Left ventricle myocardium superior (tissue), 1 donor: ENCODE results near the gene KCNT1. TPM values are rescaled to one million over a fixed set of nuclear protein-coding genes. Genes with fewer than 3 reads are reported as not detected.
"Not testable (repeated sequence)": the region's sequence is repeated elsewhere in the genome, so short reads cannot be mapped to it uniquely, and the experiment has no call there.

Source experiments
- ATAC-seq: fragments of 200-7000 bp; cut with Tn5 transposase; one replicate; pipeline ENCODE4 v1.9.1; 2020; ENCODE audit warnings: mild to moderate bottlenecking, moderate library complexity
- DNase-seq: peaks from one replicate; pipeline ENCODE4 v3.0.0-alpha.2; 2020
- intact Hi-C: fragments of 100-400 bp; cut with micrococcal nuclease; formaldehyde crosslinking; loops from one replicate; pipeline ENCODE4 v1.11.0; 2022
- long read RNA-seq: library from polyadenylated mRNA; unstranded; transcript quantifications from one replicate; pipeline ENCODE4 v2.0.0, GENCODE V29; 2021
- total RNA-seq: library from RNA; stranded (reverse); fragmentation: NEBNext Ultra II Directional; extraction: Animal tissue kit (Norgen Biotek cat#: 25700); gene quantifications from one replicate; pipeline ENCODE4 v1.2.1, GENCODE V29; 2021
- donor health status: DM: no; HTN: yes; CAD: no; lungs with severe emphysema.

Gene KCNT1
- total RNA-seq = 3.1 TPM
- long read RNA-seq, partial matches to known transcripts = 1 of 4 reads
- long read RNA-seq, other reads (novel, unspliced or antisense) = 2 of 4 reads

GRCh38 chr9:135701959-135702721 lies at the start of gene KCNT1:
Gene KCNT1, plus strand, starts transcription at chr9:135702185. Its CDS starts 74 bp downstream, at chr9:135702259.
- peak; percentile 69 for ATAC-seq
- peak; percentile 78 for DNase-seq
- intact Hi-C loops = no loop called here

DNA sequence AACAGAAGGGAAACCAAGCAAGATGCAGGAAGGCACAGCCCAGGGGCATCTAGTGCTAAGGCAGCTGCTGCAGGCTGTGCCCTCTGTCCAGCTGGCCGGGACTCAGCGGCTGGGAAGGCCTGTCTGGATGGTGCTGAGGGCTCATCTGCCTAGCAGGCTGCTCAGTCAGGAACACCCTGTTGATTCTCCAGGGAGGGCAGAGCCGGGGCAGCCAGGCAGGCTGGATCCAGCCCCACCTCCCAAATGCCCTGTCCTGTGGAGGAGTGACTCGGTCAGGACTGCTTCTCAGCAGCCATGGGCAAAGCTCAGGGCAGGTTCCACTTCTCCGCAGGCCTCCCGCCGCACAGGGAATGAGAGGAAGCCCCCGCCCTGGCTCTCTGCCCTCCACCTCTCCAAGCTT lies 46.7 kb upstream of the KCNT1 start:
- ATAC-seq (no peak), DNase-seq (no peak)
- intact Hi-C loops = no loop called here

DNA sequence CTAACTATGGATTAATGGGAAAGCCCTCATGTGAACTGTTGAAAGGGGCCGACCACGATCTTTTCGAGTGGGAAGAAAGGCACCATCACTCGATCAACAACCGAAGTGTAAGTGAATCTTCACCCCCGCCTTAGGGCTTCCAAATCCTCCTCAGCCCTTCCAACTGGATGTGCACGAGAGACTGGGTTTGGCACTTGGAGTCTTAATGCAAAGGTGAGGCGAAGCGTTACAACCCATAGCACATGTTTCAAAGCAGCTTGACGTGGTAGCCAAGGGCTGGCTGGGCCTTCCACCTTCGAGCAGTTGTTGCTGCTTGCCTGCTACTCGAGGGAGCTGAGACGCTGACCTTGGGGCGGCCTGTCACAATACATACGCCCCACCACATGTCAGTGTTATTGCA lies 44.6 kb upstream of the KCNT1 start:
- DNase-seq = no peak
- intact Hi-C loops = no loop called here
- ATAC-seq = no peak

DNA sequence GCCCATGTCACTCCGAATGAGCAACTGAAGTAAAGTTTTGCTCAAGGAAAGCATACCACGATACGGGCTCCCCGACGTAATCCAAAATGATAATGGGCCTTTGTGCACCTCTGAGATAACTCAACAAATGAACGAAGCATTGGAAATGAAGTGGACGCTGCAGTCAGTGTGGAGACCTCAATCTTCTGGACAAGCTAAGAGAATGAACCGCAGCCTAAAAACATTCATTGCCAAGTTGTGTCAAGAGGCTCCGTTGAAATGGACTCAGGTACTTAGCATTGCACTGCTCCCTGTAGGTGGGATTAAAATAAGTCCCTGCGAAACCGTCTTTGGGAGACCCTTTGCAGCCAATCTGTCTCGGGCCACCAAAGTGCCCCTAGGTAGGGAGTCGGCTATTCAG lies 42.7 kb upstream of the KCNT1 start:
- intact Hi-C loops = no loop called here
- DNase-seq (no peak), ATAC-seq (no peak)

GRCh38 chr9:135660407-135660806 lies 41.6 kb upstream of the KCNT1 start:
- ATAC-seq (no peak), DNase-seq (no peak)
- intact Hi-C loops = no loop called here

GRCh38 chr9:135661816-135662560 lies 40.0 kb upstream of the KCNT1 start:
- intact Hi-C loops = no loop called here
- no peak for DNase-seq
- ATAC-seq = no peak

DNA sequence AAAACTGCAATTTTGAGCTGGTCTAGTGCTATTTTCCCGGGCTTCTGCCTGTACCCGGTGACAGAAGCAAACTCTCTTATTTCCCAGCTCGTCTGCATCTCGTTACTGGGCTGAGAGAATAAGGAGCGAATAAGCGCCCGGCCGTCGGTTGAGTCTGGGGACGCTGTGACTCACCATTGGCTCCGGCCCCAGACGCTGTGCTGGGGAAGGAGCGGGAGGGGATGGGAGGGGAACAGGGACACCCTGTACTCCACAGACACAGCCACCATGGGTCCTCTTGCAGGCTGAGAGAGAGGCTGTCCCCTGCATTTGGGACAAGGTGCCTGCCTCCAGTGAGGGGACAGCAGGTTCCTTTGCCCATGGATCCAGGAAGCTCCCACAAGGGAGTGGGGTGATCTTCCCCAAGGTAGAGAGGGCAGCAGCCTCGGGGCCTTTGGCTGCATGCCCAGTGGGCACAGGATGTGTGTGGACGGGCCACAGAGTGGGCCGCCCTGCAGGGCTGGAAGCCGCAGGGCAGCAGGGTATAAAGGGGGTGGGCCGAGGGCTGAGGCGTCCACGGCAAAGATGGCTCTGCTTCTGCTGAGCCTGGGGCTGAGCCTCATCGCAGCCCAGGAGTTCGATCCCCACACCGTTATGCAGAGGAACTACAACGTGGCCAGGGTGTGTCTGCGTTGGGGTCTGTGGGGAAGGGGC lies 39.1 kb upstream of the KCNT1 start, which contains the start of gene LCN9:
TSS of gene LCN9 (plus strand) at position 552 of the 693 bp plus-strand sequence. CDS start at position 565, 13 bp downstream.
- ATAC-seq (peak; percentile 63), DNase-seq (peak; percentile 46)
- intact Hi-C loops = no loop called here

GRCh38 chr9:135663451-135663770 lies 38.6 kb upstream of the KCNT1 start:
- no peak for DNase-seq
- intact Hi-C loops = no loop called here
- no peak for ATAC-seq

DNA sequence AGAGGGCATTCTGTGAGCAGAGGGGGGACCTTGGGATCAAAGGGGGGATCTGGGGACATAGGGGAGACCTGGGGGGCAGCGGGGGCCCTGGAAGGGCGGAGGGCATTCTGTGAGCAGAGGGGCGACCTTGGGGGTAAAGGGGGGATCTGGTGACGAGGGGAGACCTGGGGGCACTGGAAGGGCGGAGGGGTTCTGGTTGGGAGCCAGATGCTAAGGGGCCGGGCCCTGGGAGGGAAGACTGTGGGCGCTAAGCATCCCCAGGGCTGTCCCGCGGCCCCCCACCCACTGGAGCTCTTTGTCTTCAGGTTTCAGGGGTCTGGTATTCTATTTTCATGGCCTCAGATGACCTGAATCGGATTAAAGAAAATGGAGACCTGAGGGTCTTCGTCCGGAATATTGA lies 38.1 kb upstream of the KCNT1 start:
- intact Hi-C loops = no loop called here
- ATAC-seq (no peak), DNase-seq (no peak)

DNA sequence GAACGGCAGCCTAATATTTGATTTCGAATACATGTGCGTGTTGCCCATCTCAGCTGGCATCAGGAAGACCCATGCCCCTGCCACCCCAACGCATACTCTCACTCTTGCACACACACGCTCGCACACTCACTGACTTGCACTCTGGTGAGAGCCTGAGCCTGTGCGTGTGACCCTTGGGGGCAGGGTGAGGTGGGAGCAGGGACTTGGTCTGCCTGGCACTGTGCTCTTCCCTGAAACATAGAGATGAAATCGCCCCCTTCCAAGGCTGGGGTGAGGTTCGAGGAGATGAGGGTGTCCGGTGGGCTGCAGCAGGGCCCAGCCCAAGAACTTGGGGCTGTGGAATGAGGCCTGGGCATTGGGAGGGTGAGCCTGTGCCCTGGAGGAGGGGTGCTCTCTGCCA lies 37.7 kb upstream of the KCNT1 start:
- intact Hi-C loops = no loop called here
- no peak for ATAC-seq
- DNase-seq = no peak

DNA sequence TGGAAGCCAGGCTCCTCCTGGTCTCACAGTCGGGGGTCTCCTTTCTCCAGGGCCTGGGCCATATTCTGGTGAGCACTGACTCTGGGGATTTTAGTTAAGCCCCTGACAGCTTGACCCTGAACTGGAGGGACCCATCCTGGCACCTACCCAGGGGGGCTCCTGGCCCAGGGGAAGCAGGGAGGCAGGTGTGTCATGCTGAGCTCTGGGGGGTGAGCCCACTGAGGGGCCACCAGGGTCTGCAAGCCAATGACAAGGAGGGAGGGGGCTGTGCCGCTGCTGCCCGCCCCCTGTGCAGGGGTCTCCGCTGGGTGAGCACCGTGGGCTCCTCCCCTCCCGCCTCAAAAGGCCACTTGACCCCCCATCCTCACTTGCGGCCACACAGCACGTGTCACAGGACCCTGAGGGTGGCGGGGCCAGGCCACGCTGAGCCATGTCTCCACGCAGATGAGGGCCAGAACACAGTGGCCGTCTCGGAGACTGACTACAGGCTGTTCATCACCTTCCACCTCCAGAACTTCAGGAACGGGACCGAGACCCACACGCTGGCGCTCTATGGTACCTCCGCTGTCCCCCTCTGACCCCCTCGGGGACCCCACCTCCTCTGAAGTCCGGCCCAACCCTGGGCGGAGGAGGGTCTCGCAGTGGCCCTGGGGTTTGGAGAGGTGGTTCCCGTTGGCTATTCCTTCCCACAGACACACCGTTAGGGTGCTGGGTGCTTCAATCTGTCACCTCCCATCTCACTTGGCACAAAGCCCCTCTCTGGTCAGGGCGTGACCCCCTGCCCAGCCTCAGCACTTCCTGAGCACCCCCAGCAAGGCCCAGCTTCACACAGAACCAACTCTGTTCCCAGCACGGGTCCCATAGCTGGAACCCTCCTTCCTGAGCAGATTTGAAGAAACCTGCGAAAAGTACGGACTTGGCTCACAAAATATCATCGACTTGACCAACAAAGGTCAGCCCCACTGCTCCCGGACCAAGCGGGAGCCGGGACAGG lies 36.9 kb upstream of the KCNT1 start:
- no peak for ATAC-seq
- intact Hi-C loops = no loop called here
- no peak for DNase-seq

- ATAC-seq = no peak
- intact Hi-C loops = no loop called here
Measured at GRCh38 chr9:135665795-135666189, 36.2 kb upstream of the KCNT1 start.

DNA sequence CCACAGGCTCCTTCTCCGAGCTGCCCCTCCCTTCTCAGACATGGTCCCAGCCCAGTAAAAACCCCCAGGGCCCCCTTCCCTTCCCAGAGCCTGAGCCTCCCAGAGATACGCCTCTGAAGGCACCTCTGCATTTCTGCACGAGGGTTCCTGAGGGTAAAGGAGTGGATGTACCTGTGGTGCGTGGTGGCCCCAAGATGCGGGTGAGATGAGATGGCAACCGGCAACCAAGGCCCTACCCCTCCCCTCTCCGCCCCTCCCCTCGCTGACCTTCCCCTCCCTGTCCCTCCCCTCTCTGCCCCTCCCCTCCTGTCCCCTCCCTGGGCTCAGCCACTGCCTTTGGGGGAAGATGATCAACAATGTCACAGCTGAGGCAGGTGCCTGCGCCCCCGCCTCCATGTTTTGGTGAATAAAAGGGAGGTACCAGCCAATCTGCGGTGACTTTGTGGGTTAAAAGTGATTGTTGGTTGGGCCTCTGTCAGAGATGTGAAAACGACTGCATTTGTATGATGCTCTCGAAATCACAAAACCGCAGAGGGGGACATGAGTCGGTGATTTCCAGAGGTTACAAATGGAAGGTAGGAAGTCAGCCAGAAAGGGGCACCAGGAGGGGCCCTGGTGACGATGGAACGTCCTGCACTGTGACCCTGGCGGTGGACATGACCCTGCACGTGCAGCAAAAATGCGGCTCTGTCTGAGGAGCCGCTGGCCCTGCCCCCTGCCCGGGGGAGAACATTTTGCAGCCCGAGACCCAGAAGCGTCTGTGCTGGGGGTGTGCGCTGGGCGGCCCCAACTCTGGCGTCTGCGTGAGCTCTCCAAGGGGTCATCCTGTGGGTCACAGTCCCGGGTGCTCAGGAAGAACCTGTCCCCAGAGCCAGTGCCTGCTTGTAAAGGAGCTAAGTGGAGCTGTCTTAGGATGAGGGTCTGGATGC lies 35.2 kb upstream of the KCNT1 start:
- no peak for DNase-seq
- intact Hi-C loops = no loop called here
- no peak for ATAC-seq

More at GRCh38 chr9:135665795-135666189, 36.2 kb upstream of the KCNT1 start:
- no peak for DNase-seq

DNA sequence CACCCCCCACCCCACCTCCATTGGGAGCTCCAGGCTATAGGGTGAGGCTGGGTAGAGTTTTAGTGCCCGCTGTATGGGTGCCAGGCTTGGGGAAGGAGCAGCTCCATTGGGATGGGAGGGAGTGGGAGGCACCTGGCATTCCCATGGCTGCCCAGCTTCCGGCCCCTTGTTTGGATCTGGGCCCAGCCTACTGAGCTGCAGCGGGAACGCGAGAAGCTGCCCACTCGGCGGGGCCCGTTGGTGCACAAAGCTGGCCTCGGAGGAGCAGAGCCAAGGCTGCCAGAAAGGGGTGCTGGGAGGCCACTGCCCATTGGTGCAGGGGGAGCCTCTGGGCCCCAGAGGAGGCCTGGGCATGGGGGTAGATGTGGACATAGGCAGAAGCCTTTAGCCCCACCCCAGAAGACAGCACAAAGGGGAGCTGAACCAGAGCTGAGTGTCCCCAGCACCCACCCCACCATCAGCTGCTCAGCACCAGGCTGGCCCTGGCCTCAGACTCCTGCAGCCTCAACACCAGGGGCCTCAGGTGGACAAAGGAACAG lies 34.5 kb upstream of the KCNT1 start:
- DNase-seq (no peak), ATAC-seq (no peak)
- intact Hi-C loops = no loop called here

DNA sequence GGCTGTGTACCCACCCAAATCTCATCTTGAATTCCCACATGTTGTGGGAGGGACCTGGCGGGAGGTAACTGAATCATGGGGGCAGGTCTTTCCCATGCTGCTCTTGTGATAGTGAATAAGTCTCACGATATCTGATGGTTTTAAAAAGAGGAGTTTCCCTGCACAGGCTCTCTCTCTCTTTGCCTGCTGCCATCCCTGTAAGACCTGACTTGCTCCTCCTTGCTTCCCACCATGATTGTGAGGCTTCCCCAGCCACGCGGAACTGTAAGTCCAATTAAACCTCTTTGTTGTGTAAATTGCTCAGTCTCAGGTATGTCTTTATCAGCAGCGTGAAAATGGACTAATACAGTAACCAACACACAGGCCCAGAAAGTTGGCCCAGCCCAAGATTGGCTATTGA lies 33.0 kb upstream of the KCNT1 start:
- intact Hi-C loops, DNase-seq, ATAC-seq: not testable (repeated sequence)

GRCh38 chr9:135669616-135670285 lies 32.2 kb upstream of the KCNT1 start:
- intact Hi-C loops = no loop called here

More at GRCh38 chr9:135669616-135670285, 32.2 kb upstream of the KCNT1 start:
- no peak for DNase-seq
- no peak for ATAC-seq
